SK-N-MC (cell line): ENCODE results near the gene SLC31A1.

Experiments
- DNase-seq: peaks from one replicate; pipeline ENCODE4 v3.0.0-alpha.2; 2011; ENCODE audit warnings: low read depth, low spot score
- H3K27ac ChIP-seq: fragments of 200-600 bp; sonication (generic); 2 replicates; pipeline ENCODE4 v1.5.1; 2016; ENCODE audit warnings: mixed run types
- H3K36me3 ChIP-seq: fragments of 200-600 bp; sonication (generic); 2 replicates; pipeline ENCODE4 v1.6.1; 2017; ENCODE audit warnings: antibody characterized with exemption, low read length, mixed read lengths; ENCODE audit not compliant: insufficient read depth
- H3K4me3 ChIP-seq: fragments of 200-600 bp; sonication (generic); 2 replicates; pipeline ENCODE4 v1.5.1; 2016
- H3K9ac ChIP-seq: fragments of 200-600 bp; sonication (generic); 2 replicates; pipeline ENCODE4 v1.8.0; 2017; ENCODE audit warnings: mixed run types, mixed read lengths; ENCODE audit not compliant: insufficient read length
- H3K9me3 ChIP-seq: fragments of 200-600 bp; sonication (generic); 2 replicates; pipeline ENCODE4 v1.6.1; 2017; ENCODE audit warnings: low read depth, mild to moderate bottlenecking, antibody characterized with exemption, low read length, moderate library complexity, mixed read lengths
- EZH2 ChIP-seq: fragments of 200-600 bp; sonication (generic); IDR thresholded peaks from one replicate; pipeline ENCODE4 v1.6.1; 2017; ENCODE audit warnings: antibody characterized with exemption
- FOXP2 ChIP-seq: optimal IDR thresholded peaks from 2 replicates; pipeline ENCODE3; 2011; ENCODE audit warnings: mild to moderate bottlenecking, moderate library complexity; ENCODE audit not compliant: insufficient read depth; ENCODE audit errors: extremely low read length, control extremely low read depth
- POLR2AphosphoS5 ChIP-seq: IDR thresholded peaks from 2 replicates; pipeline ENCODE4 v1.6.1; 2012; ENCODE audit warnings: mild to moderate bottlenecking, low read depth, low read length, borderline replicate concordance

SLC31A1 gene

DNA sequence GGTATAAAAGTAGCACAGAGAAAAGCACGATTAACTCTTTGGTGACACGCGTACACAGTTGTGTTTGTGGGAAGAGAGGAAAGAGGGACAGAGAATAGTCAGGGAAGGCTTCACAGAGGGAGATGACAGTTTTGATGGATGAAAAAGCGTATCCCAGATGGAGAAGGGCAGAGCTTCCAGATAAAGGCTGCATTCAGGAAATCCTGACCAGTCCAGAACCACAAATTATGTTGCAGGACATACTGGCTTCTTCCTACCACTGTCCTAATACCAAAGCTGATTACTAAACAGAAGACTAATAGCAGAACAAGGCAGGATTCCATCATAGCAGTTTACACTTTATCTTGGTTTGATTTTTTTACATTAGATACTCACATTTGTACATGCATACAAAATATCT, 36.1 kb upstream of the SLC31A1 start:
- H3K27ac ChIP-seq: no peak overlapping the region
- no peaks in the 10 kb centered on the region for H3K9me3 ChIP-seq
- TF ChIP-seq FOXP2: no peak
- no peak for TF ChIP-seq POLR2AphosphoS5
- TF ChIP-seq EZH2: no peak
- H3K9ac ChIP-seq: no peak overlapping the region
- DNase-seq: no peak
- H3K36me3 ChIP-seq: peaks cover 84% of the 10 kb centered on the region
- H3K4me3 ChIP-seq: no peak overlapping the region

DNA sequence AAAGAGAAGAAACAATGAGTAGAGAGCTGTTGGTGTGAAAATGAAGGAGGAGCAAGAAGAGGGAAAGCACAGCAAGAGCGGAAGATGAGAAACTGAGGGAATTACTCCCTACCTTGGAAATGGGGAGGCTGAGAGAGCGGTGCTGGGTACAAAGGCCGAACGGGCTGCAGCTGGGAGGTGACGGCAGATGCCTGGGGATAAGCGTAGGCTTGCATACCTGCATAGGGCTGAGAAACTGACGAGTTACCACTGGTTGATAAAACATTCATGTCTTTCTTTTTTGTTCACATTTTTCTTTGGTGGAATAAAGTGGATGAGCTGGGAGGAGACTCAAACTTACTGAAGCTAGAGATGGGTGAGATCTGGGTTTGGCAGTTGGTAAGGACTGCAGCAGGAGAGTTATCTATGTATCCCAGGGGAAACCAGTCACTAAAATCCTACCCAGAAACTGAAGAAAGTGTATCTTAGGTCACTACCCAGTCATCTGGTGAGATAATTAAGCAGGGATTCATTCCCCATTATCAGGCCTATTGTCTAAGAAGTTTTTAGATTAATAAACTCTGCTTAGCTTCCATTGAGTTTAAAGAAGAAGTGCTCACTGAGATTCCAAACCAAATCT, 35.1 kb upstream of the SLC31A1 start:
- H3K9me3 ChIP-seq: no peaks in the 10 kb centered on the region
- no peak overlapping the region for H3K9ac ChIP-seq
- peaks cover 82% of the 10 kb centered on the region for H3K36me3 ChIP-seq
- no peak for DNase-seq
- H3K27ac ChIP-seq: no peak overlapping the region
- H3K4me3 ChIP-seq: no peak overlapping the region
- TF ChIP-seq EZH2: no peak
- TF ChIP-seq FOXP2: no peak
- no peak for TF ChIP-seq POLR2AphosphoS5

DNA sequence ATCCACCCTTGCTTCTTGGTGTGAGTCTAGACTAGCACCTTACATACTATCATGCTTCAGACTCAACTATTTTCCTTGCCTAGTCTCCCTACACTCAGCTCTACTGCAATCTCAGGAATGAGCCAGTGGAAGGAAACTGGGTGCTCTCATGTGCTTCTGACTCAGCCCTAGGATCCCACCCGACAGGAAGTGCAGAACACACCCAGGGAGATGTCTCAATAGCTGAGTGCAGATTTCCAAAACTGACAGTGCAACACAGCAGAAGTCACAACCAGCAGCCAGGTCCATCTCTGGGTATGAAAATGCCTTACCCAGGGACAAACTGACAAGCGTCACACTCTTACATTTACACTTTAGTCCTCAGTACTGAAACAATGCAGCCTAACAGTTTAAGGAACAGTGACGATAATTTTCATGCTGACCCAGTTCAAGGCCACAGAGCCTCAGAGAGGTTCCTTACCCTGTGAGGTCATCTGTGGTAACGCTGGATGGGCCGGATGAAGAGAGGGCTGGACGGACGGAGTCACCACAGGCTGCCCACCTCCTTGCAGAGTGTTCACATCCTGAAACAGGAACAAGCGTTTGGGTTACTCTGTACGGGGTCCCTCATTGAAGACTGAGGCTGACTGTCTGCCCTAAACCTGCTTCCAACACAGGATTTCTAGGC, 33.3 kb upstream of the SLC31A1 start:
- Histone ChIP-seq H3K9me3 (no peaks in the 10 kb centered on the region), H3K4me3 (no peak overlapping the region), H3K36me3 (peaks cover 71% of the 10 kb centered on the region), H3K9ac (no peak overlapping the region), H3K27ac (no peak overlapping the region)
- TF ChIP-seq POLR2AphosphoS5 (no peak), EZH2 (no peak)
- no peak for DNase-seq

DNA sequence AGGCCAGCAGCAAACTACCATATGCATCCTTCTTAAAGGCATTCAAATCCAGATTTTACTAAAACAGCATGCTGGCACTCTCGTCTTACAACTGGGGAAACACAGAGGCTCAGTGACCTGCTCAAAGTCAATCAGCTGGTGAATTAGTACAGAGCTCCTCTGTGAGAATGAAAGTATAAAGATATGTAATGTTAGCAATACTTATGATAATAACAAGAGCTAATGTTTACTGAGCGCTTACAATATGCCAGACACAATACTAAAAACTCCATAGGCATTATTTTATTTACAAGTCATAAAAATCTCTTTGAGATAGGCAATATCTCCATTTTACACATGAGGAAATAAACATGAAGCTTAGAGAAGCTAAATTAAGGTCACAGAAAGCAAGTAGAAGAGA, 28.9 kb upstream of the SLC31A1 start:
- no peak for TF ChIP-seq FOXP2
- TF ChIP-seq POLR2AphosphoS5: no peak
- TF ChIP-seq EZH2: no peak
- peaks cover 35% of the 10 kb centered on the region for H3K36me3 ChIP-seq

GRCh38 chr9:113199683-113200329, 21.5 kb upstream of the SLC31A1 start:
- TF ChIP-seq FOXP2: no peak
- TF ChIP-seq EZH2: no peak
- no peak for TF ChIP-seq POLR2AphosphoS5
- Histone ChIP-seq H3K36me3 (peaks cover 35% of the 10 kb centered on the region), H3K9me3 (no peaks in the 10 kb centered on the region), H3K4me3 (no peak overlapping the region), H3K9ac (no peak overlapping the region), H3K27ac (no peak overlapping the region)
- no peak for DNase-seq

More for the DNA sequence above, 28.9 kb upstream of the SLC31A1 start:
- no peak overlapping the region for H3K4me3 ChIP-seq
- H3K9ac ChIP-seq: no peak overlapping the region
- H3K27ac ChIP-seq: no peak overlapping the region
- no peaks in the 10 kb centered on the region for H3K9me3 ChIP-seq
- DNase-seq: no peak

GRCh38 chr9:113205432-113205831, 15.9 kb upstream of the SLC31A1 start:
- Histone ChIP-seq H3K9me3 (no peaks in the 10 kb centered on the region), H3K27ac (no peak overlapping the region), H3K36me3 (peaks cover 41% of the 10 kb centered on the region), H3K9ac (no peak overlapping the region), H3K4me3 (no peak overlapping the region)
- TF ChIP-seq FOXP2 (no peak), EZH2 (no peak), POLR2AphosphoS5 (no peak)
- no peak for DNase-seq

DNA sequence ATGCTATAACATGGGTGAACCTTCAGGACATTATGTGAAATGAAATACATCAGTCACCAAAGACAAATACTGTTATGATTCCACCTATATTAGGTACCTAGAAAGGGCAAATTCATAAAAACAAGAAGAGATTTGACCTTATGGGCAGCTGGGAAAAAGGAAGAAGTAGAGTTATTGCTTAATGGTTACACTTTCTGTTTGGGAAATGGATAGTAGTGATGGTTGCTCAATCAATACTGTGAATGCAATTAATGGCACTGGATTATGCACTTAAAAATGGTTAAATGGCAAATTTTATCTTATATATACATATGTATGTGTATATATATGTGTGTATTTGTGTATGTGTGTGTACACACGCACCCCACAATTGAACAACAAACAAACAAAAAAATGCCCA, 15.5 kb upstream of the SLC31A1 start:
- peaks cover 41% of the 10 kb centered on the region for H3K36me3 ChIP-seq
- no peak for TF ChIP-seq EZH2
- no peak for TF ChIP-seq FOXP2
- no peak overlapping the region for H3K27ac ChIP-seq
- H3K9me3 ChIP-seq: no peaks in the 10 kb centered on the region
- no peak for DNase-seq
- H3K4me3 ChIP-seq: no peak overlapping the region
- H3K9ac ChIP-seq: no peak overlapping the region

DNA sequence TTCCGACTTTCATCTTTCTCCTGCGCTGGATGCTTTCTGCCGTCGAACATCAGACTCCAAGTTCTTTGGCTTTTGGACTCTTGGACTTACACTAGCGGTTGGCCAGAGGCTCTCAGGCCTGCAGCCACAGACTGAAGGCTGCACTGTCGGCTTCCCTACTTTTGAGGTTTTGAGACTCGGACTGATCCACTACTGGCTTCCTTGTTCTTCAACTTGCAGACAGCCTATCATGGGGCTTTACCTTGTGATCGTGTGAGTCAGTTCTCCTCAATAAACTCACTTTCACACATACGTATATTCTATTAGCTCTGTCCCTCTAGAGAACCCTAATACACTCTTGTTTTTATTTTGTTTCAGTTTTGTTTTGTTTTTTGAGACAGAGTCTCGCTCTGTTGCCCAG, 10.5 kb upstream of the SLC31A1 start:
- DNase-seq: no peak
- Histone ChIP-seq H3K36me3 (peaks cover 29% of the 10 kb centered on the region), H3K9me3 (no peaks in the 10 kb centered on the region), H3K9ac (no peak overlapping the region), H3K27ac (no peak overlapping the region), H3K4me3 (no peak overlapping the region)
- no peak for TF ChIP-seq FOXP2

GRCh38 chr9:113215132-113215531, 6.2 kb upstream of the SLC31A1 start:
- no peak for DNase-seq
- Histone ChIP-seq H3K9me3 (no peaks in the 10 kb centered on the region), H3K4me3 (no peak overlapping the region), H3K9ac (no peak overlapping the region), H3K36me3 (peaks cover 13% of the 10 kb centered on the region; the same call in 1 of the 2 replicates), H3K27ac (peak overlapping the region; percentile 22; the same call in 1 of the 2 replicates)
- no peak for TF ChIP-seq POLR2AphosphoS5
- no peak for TF ChIP-seq FOXP2
- TF ChIP-seq EZH2: no peak
